GM19043 (cell line): ENCODE results near the gene CDH13.

Experiments used
- ATAC-seq: cut with Tn5 transposase; IDR thresholded peaks from one replicate; pipeline ENCODE4 v1.9.1; 2021; ENCODE audit warnings: low read depth; ENCODE audit not compliant: unreplicated experiment

CDH13 gene

GRCh38 chr16:83508295-83508694 is 881.5 kb downstream of the CDH13 start:
- ATAC-seq = no peak

DNA sequence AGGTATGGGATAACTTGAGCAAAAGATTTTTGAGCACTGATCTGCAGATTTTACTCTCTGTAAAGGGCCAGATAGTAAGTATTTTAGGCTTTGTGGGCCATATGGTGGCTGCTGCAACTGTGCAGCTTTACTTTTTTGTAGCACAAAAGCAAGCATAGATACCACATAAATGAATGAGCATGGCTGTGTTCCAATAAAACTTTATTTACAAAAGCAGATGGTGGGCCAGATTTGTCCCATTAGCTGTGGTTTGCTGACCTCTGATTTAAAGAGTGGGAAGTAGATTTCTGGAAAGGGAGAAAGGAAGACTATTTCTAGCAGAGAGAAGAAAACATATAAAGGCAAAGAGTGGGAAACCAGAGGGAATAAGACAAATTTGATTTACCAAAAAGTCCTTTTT is 882.5 kb downstream of the CDH13 start:
- no peak for ATAC-seq

- ATAC-seq = no peak
Measured at GRCh38 chr16:83510906-83511305, 884.1 kb downstream of the CDH13 start.

GRCh38 chr16:83513008-83513755 is 886.4 kb downstream of the CDH13 start:
- ATAC-seq = no peak

DNA sequence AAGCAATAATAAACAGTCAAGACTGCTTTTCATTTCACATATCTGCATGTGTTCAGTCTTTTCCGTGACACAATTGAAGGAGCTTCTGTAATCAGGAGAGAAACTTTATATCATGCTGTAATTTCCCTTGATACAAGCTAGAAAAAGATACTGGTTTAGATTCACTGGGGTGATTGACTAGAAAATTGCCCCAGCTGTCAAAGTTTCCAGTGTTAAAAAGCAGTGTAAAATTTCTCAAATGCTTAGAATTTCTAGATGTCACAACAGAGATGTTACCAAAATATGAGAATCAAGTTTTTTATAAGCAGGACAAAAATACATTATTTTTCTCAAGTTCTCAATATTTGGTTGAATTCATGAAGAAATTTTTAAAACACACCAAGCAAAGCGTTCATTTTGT is 888.6 kb downstream of the CDH13 start:
- no peak for ATAC-seq

DNA sequence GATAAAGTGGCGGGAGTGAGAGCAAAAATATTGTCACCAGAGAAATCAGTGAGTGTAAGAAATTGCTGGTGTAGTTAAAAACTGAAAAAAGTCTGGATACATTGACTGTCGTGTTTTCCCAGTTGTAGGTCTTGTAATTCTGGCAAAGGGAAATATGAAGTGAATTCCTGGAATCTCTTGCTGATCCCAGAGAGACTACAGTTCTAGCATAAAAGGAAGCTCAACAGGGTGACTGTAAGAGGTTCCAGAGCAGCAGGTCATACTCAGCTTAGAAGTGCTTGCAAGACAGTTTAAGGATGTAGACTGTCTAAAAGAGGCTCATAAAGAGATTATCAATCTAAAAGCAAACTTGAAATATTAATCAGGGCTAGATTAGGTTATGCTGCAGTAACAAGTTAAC is 890.2 kb downstream of the CDH13 start:
- ATAC-seq = no peak

DNA sequence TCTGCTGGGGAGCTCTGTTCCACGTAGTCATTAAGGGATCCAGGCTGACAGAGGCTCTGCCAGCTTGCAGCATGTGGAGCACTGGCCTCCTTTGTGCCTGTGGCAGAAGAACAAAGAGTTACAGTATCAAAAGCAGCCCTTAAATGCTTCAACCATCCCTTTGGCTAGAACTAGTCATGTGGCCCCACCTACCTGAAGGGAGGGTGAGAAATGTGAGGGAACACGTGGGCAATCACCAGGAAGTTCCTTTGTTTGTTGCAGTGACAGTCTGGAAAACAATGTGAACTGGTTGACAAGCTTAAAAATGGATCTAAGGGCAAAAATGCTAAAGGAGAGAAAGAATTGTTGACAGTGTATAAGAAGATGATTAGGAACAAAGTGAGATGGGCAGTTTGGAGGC is 890.6 kb downstream of the CDH13 start:
- no peak for ATAC-seq

DNA sequence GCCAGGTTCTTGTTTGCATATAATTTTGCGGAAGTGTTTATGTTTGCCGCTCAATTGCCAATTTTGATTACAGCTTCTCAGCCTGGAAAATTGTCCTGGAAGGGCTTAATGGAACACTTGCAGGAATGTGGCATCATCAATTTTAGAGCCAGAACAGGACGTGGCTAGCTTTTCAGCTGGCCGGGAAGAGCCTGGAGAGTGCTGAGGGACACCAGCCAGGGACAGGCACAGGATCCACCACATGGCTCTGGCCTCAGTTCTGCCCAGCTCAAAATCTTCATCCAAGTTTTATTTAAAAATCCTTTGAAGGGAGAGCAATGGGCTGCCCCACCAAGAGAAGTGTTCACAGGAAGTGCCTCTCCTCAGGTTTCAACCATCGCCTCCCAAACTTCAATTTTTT is 893.8 kb downstream of the CDH13 start:
- ATAC-seq = no peak

GRCh38 chr16:83530293-83530692 is 903.5 kb downstream of the CDH13 start:
- no peak for ATAC-seq

- no peak for ATAC-seq
Measured at GRCh38 chr16:83532634-83533033, 905.9 kb downstream of the CDH13 start.

GRCh38 chr16:83533193-83533592 is 906.4 kb downstream of the CDH13 start:
- no peak for ATAC-seq

- ATAC-seq = no peak
Measured at GRCh38 chr16:83538707-83539106, 911.9 kb downstream of the CDH13 start.

- ATAC-seq = no peak
Measured at GRCh38 chr16:83539736-83540490, 913.1 kb downstream of the CDH13 start.

GRCh38 chr16:83541231-83541630 is 914.5 kb downstream of the CDH13 start:
- no peak for ATAC-seq

DNA sequence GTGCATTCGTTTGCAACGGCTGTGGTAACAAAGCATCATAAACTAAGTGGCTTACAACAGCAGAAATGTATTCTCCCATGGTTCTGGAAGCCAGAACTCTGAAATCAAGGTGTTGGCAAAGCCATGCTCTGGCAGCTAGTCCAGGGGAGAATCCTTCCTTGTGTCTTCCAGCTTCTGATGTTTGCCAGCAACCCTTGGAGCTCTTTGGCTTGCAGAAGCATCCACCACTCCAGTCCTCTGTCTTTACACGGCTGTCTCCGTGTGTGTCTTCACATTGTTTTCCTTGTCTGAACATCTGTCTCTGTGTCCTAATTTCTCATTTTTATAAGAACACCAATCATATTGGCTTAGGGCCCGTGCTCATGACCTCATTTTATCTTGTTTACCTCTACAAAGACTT is 915.7 kb downstream of the CDH13 start:
- no peak for ATAC-seq

- ATAC-seq = no peak
Measured at GRCh38 chr16:83549316-83550182, 922.8 kb downstream of the CDH13 start.

DNA sequence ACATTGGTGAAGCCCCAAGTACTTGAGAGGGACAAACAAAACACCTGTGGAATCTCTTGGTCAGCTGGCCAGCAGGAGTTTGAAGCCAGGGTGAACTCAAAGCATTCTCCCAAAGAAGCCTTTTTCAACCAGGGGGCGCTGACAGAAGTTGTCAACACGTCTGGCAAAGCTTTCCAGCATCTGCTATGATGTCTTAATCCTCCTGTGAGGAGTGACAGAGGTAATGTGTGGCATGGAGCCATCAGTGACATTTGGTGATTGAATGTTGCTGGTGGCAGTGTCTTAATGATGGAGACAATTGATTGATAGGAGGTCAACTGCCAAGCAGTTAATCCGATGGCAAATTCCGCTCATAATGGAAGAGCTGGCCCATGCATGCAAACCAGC is 923.4 kb downstream of the CDH13 start:
- ATAC-seq = no peak

GRCh38 chr16:83552228-83552627 is 925.5 kb downstream of the CDH13 start:
- ATAC-seq = no peak

DNA sequence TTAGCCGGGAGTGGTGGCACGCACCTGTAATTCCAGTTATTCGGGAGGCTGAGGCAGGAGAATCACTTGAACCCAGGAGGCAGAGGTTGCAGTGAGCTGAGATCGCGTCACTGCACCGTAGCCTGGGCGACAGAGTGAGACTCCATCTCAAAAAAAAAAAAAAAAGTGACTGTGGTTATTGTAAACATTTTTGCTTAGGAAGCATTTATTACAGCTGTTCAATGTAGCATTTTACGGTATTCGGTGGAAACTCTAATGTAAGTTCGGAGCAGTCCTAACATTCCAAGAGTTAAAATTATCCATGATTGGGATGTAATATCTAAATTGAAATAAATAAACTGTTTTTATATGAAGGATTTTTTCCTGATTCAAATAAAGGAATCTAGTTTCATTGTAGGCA is 926.2 kb downstream of the CDH13 start:
- no peak for ATAC-seq

- no peak for ATAC-seq
Measured at GRCh38 chr16:83554096-83554495, 927.3 kb downstream of the CDH13 start.

DNA sequence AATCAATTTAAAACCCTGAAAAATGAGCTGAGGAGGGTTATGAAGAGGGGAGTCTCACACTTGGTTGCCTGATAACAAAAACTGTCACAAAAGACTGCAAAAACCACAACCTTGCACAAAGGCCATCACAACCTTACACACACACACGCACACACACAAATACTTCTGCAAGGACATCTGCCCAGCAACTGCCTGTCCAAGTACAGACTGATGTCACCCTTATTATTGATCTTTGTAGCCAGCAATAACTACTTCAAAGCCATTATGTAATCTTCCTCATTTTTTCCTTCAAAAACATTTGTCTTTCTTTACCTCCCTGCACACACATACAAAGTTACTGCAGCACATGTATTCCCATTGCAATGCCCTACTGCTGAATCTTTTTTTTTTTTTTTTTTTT is 927.8 kb downstream of the CDH13 start:
- ATAC-seq = no peak
